KMS-11 (cell line): ENCODE data around the gene CDH13.

Experiments used
- H2AFZ ChIP-seq: fragments of 200-600 bp; sonication (generic); 2 replicates; pipeline ENCODE4 v1.6.1; 2016; ENCODE audit warnings: antibody characterized with exemption, mixed run types, low read depth
- H3K27ac ChIP-seq: fragments of 200-600 bp; sonication (generic); 2 replicates; pipeline ENCODE4 v1.6.1; 2016; ENCODE audit warnings: mild to moderate bottlenecking, mixed run types
- H3K27me3 ChIP-seq: fragments of 200-600 bp; sonication (generic); 2 replicates; pipeline ENCODE4 v1.6.1; 2017; ENCODE audit warnings: mild to moderate bottlenecking, low read depth, mixed run types, moderate library complexity; ENCODE audit not compliant: insufficient read depth
- H3K36me3 ChIP-seq: fragments of 200-600 bp; sonication (generic); 2 replicates; pipeline ENCODE4 v1.6.1; 2017; ENCODE audit warnings: mild to moderate bottlenecking, mixed run types; ENCODE audit not compliant: insufficient read depth
- H3K4me1 ChIP-seq: fragments of 200-600 bp; sonication (generic); 2 replicates; pipeline ENCODE4 v1.6.1; 2016; ENCODE audit warnings: mild to moderate bottlenecking, low read depth, mixed run types; ENCODE audit not compliant: poor library complexity, severe bottlenecking
- H3K4me2 ChIP-seq: fragments of 200-600 bp; sonication (generic); 2 replicates; pipeline ENCODE4 v1.7.0; 2016; ENCODE audit warnings: mild to moderate bottlenecking, mixed run types
- H3K4me3 ChIP-seq: fragments of 200-600 bp; sonication (generic); IDR thresholded peaks from 2 replicates; pipeline ENCODE4 v1.6.1; 2017; ENCODE audit warnings: low read depth, low read length, mixed read lengths; ENCODE audit not compliant: insufficient read depth
- H3K79me2 ChIP-seq: fragments of 200-600 bp; sonication (generic); 2 replicates; pipeline ENCODE4 v1.6.1; 2016; ENCODE audit warnings: low read depth, mixed run types; ENCODE audit not compliant: insufficient read depth
- H3K9ac ChIP-seq: fragments of 200-600 bp; sonication (generic); 2 replicates; pipeline ENCODE4 v1.6.1; 2016; ENCODE audit warnings: mild to moderate bottlenecking, mixed run types
- H4K20me1 ChIP-seq: fragments of 200-600 bp; sonication (generic); 2 replicates; pipeline ENCODE4 v1.6.1; 2016; ENCODE audit warnings: mild to moderate bottlenecking, mixed run types; ENCODE audit not compliant: insufficient read depth
- TF ChIP-seq, protein P1 (sequence below): fragments of 200-600 bp; sonication (generic); conservative IDR thresholded peaks from 2 replicates; pipeline ENCODE4 v1.6.1; 2017; ENCODE audit warnings: low read depth, mild to moderate bottlenecking, antibody characterized with exemption, low read length, moderate library complexity, mixed read lengths

Gene CDH13

GRCh38 chr16:83147244-83147643, 520.5 kb downstream of the CDH13 start:
- no peaks in the 10 kb centered on the region for H3K79me2 ChIP-seq
- no peaks in the 10 kb centered on the region for H3K27me3 ChIP-seq
- H3K4me2 ChIP-seq, result no peak overlapping the region
- no peaks in the 10 kb centered on the region for H4K20me1 ChIP-seq
- TF ChIP-seq, protein P1, sequence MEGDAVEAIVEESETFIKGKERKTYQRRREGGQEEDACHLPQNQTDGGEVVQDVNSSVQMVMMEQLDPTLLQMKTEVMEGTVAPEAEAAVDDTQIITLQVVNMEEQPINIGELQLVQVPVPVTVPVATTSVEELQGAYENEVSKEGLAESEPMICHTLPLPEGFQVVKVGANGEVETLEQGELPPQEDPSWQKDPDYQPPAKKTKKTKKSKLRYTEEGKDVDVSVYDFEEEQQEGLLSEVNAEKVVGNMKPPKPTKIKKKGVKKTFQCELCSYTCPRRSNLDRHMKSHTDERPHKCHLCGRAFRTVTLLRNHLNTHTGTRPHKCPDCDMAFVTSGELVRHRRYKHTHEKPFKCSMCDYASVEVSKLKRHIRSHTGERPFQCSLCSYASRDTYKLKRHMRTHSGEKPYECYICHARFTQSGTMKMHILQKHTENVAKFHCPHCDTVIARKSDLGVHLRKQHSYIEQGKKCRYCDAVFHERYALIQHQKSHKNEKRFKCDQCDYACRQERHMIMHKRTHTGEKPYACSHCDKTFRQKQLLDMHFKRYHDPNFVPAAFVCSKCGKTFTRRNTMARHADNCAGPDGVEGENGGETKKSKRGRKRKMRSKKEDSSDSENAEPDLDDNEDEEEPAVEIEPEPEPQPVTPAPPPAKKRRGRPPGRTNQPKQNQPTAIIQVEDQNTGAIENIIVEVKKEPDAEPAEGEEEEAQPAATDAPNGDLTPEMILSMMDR, result no peak
- no peak overlapping the region for H3K9ac ChIP-seq
- H3K36me3 ChIP-seq, result no peaks in the 10 kb centered on the region
- no peak overlapping the region for H3K27ac ChIP-seq
- no peak overlapping the region for H3K4me3 ChIP-seq
- no peaks in the 10 kb centered on the region for H3K4me1 ChIP-seq
- no peak overlapping the region for H2AFZ ChIP-seq

DNA sequence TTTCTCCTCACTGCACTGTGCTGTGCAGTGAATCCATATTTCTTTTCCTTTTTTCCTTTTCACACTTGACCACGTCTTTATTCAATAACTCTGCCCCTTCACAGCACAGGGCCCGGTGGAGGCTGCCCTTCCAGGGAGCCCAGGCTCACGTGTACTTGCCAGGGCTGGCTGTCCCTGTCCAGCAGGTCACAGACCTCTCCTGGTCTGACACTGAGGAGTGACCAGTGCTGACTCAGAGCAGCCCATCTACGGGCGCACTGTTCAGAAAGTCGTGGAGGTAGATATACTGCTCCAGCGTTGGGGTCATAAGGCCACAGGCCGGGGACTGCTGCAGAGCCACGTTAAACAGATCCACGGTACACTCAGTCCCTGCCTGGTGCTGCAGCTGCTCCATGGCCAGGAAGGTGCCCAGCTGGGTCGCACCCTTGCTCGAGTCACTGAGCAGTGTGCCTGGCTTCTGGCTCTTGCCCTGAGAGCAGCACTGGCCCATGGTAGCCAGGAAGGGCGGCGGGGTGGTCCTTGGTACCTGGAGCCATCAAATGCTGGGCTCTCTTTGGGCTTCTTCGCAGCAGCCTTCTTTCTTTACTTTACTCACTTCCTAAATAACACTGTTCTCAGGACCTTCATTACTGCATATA, 531.7 kb downstream of the CDH13 start:
- Histone ChIP-seq H3K9ac (no peak overlapping the region), H3K4me1 (no peaks in the 10 kb centered on the region), H3K27ac (no peak overlapping the region), H3K4me3 (no peak overlapping the region), H4K20me1 (no peaks in the 10 kb centered on the region), H3K36me3 (no peaks in the 10 kb centered on the region), H3K27me3 (no peaks in the 10 kb centered on the region), H3K4me2 (no peak overlapping the region), H2AFZ (no peak overlapping the region), H3K79me2 (no peaks in the 10 kb centered on the region)
- TF ChIP-seq, protein P1, result no peak

DNA sequence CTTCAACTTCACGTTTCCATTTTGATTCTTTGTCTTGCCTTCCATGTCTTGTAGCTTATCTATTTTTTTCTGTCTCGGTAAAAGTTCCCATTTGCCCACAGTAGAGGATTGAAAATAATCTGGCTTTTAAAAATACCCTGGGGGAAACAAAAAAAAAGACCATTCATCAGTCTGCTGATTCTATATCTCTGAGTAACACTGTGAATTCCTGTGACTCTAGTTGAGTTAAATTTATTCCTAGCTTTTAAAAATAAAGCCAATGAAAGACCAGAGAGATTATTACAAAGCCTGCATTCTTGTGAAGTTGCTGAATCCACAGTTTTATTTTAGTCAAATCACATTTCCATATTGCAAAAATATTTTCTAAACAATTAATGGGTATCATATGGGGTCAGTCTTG, 532.3 kb downstream of the CDH13 start:
- Histone ChIP-seq H3K27ac (no peak overlapping the region), H3K4me3 (no peak overlapping the region), H3K36me3 (no peaks in the 10 kb centered on the region), H3K4me2 (no peak overlapping the region), H3K9ac (no peak overlapping the region), H2AFZ (no peak overlapping the region), H4K20me1 (no peaks in the 10 kb centered on the region), H3K4me1 (no peaks in the 10 kb centered on the region), H3K27me3 (no peaks in the 10 kb centered on the region), H3K79me2 (no peaks in the 10 kb centered on the region)
- TF ChIP-seq, protein P1, result no peak

- no peak overlapping the region for H3K27ac ChIP-seq
- H3K79me2 ChIP-seq, result no peaks in the 10 kb centered on the region
- TF ChIP-seq, protein P1, result no peak
- H3K27me3 ChIP-seq, result no peaks in the 10 kb centered on the region
- H3K36me3 ChIP-seq, result no peaks in the 10 kb centered on the region
- no peak overlapping the region for H3K9ac ChIP-seq
- H2AFZ ChIP-seq, result no peak overlapping the region
- H3K4me1 ChIP-seq, result no peaks in the 10 kb centered on the region
- no peak overlapping the region for H3K4me3 ChIP-seq
- no peaks in the 10 kb centered on the region for H4K20me1 ChIP-seq
- H3K4me2 ChIP-seq, result no peak overlapping the region
Observed at GRCh38 chr16:83160287-83161020, 533.7 kb downstream of the CDH13 start.
